SW 1271 (cell line): ENCODE data around the gene GLIS1.

ENCODE experiments used
- DNase-seq, 2 experiments: peaks; one replicate each; lab custom pipeline; 2025; lab: John Stamatoyannopoulos, UW

GLIS1 gene

DNA sequence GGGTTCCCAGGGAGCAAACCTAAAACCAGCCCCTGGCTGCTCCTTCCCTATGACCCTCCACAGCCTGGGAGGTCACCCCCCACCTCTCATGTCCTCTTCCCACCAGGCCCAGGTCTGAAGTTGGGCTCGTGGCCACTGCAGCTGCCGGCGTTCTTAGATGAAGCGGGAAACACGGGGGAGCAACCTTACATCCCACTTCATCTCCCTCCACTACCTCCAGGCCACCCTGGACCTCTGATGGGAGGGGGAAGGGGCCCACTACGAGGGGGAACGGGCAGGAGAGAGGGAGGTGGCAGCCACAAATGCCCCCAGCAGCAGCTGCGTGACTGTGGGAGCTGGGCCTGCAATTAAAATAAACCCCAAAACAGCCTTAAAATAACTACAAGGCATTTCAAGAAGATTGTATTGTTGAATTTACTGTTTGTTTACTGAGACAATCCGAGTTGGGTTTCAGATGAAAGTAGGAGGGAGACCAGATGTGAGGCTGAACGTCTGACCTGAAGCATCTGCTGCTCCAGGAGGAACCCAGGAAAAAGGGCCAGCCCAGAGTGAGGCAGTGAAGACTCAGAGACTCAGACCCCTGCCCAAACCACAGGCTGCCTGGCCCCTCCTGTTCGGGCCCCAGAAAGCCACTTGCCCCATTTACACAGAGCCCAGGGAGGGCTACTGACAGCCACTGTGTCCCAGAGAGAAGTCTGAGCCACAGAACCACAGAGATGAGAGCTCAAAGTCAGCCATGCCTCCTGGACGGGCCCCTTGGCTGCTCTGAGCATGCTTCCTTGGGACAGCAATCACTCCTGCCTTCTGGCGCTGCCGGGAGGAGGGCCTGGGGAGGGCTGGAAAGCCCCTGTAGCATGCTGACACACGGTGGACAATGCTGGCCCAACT, 59.8 kb downstream of the GLIS1 start:
- DNase-seq, result no peak

DNA sequence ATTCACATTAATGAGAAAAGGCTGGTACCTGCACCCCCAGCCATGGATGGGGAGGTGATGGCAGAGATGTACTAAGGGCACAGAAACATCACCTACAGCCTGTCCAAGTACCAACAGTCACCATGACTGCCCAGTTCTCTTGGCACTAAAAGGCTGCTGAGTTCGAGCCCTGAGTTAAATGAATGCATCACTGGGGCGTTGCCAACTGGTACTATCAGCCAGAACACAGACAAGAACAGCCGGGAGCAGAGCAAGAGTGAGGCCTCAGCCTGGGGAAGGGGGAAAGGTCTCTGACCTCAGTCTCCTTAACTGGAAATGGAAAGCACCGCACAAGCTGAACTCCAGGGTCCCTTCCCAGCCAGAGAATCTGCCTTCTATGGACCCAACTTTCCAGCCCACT, 60.5 kb downstream of the GLIS1 start:
- DNase-seq, result no peak

DNA sequence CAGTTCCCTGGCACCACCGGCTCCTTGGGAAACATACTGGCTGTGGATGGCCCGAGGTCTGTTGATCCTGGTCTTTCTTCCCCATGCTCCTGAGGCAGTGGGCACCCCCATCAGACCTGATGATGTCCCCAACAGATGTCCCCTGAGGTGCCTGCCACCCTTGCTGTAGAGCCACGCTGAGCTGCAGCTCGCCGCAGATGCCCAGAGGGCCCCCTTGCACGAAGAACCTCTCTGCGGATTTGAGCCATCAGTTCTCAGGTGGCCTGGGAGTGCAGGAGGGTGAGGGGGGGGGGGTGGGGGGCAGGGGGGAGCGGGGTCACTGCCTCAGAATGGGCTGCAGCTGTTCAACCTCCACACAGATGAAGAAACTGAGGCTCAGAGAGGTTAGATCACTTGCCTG, 60.9 kb downstream of the GLIS1 start:
- DNase-seq, result no peak

- DNase-seq, result no peak
These were observed 61.5 kb downstream of the GLIS1 start for GRCh38 chr1:53677486-53677885.

- no peak for DNase-seq
These were observed 66.2 kb downstream of the GLIS1 start for GRCh38 chr1:53672785-53673184.

DNA sequence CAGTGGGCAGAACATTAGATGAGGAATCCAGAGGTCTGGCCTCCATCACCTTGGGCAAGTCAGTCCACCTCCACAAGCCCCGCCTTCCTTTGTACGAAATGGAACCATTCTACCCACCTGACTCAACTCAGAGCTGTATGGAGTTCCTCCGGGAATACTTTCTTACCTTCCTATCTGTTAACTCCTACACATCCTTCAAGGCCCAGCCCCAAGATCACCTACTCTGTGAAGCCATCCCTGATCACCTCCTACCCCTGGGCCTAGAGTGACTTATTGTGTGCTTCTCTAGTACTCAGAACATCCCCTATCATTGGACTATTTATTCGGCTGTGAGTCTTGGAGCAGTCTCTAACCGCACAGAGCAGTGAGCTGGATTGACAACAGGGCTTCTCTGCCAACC, 66.7 kb downstream of the GLIS1 start:
- no peak for DNase-seq

DNA sequence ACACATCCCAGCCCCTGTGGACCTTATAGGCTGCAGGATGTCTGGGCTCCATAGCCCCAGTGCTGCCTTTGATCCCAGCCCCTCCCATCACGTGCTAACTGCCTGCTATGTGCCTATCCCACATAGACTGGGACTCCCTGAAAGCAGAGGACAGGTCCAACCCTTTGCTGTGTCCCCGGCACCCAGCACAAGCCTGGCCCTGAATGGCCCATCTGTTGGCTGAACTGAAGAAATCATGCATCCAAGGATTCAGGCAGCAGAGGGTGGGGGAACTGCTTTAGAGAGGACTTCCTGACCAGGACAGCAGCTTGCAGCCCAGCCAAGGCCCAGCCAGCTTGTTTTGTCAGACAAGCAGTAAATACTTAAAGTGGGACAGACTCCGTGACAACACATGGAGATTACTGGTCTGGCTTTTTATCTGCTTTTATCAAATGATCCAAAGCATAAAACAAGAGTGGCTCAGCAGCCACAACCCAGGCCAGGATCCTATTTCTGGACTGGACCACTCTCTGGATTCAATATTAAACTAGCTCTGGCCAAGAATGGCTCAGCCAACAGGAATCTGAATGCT, 69.3 kb downstream of the GLIS1 start:
- no peak for DNase-seq

DNA sequence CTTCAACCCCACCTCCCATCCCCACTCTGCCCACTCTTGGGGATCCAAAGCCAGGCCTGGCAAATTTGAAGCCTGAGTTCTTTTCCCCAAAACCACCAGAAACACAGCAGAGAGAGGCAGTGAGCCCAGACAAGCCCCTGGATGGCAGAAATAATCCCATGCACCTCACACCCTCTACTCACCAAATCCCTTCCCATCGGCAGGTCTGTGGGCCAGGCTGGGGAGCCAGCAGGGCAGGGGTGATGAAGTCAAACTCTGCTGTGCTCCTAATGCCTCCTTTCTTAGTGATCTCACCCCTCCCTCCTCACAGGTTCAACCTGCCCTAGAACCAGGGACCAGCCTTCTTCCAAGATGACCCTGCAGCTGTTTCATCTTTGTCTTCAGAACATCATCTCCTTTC, 72.4 kb downstream of the GLIS1 start:
- DNase-seq, result no peak

DNA sequence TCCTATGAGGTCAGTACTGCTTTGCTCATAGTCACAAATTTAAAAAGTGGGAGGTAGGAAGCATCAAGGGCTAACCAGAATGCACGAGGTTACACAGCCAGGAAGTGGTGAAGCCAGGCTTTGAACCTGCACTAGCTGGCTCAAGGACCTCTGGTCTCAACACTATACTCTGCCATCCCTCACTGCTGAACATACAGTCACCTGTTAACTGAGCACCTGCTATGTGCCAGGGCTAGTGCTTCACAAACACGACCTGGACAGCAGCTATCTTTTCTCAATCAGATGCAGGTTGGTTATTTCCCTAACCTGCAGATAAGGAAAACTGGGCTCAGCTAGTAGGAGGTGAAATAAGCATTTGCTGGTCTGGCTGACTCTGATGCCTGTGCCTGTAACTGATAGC, 73.0 kb downstream of the GLIS1 start:
- DNase-seq, result no peak

DNA sequence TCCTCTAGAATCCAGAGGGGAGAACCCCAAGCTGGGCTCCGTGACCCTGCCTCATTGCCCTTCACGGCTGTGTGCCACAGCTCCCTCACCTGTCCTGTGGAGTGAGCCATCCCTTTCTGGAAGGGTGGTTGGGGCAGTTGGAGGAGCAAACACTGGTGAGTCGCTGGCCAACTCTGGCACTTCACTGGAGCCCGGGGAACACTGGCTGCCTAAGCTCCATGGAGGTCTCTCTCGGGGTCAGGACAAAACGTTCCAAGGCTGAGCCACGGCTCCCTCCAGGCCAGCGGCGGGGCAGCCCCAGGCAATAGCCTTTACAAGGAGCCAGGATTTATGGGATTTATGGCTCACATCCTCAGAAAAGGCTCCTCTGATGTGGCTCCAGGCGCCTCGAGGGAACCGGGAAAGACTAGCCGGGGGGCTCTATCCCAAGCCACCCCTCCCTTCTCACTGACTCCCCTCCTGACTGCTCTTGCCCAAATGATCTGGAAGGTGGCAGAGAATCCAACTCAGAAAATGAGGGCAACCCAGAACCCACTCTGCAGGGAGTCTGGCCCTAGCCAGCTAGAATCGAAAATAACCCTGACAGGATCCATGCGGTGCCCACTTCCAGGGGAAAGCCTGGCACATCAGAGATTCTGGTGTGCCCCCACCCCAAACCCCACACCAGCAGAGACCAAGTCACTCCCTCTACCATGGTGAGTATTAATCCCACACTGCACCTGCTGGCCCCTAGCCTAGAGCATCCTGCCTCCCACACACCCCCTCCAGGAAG, 75.2 kb downstream of the GLIS1 start:
- DNase-seq, result no peak

DNA sequence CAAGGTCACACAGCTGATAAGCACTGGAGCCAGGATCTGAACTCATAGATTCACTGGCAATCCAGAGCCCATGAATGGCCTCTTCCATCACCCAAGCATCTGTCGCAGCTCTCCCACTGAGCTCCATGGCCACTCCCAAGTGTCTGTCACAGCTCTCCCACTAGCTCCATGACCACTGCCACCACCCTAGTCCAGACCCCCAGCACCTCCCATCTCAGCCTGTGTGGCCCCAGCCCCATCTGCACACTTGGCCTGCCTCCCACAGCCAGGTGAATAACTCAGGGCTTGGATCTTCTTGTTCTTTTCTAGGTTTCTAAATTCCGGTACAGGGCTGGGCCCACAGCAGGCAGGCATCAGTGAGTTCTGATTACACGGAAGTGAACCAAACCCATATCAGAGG, 76.0 kb downstream of the GLIS1 start:
- no peak for DNase-seq

- DNase-seq, result no peak
These were observed 76.8 kb downstream of the GLIS1 start for GRCh38 chr1:53662169-53662568.

DNA sequence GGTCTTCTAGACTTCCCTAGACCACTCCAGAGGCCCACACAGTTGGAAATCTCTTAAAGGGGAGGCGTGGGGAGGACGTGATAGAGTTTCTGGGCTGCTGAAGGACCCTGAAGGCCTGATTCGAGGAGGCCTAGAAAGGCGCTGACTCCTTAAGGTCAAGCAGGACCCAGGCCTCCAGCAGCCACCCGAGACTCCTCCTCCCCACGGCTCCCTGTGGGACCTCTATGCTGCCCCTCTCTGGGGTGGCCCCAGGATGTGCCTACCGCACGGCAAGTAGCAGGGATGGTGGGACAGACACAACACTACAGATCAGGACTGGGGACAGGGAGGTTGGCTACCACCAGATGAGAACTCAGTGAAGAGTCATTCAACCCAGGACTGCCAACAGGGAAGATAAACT, 77.5 kb downstream of the GLIS1 start:
- no peak for DNase-seq

DNA sequence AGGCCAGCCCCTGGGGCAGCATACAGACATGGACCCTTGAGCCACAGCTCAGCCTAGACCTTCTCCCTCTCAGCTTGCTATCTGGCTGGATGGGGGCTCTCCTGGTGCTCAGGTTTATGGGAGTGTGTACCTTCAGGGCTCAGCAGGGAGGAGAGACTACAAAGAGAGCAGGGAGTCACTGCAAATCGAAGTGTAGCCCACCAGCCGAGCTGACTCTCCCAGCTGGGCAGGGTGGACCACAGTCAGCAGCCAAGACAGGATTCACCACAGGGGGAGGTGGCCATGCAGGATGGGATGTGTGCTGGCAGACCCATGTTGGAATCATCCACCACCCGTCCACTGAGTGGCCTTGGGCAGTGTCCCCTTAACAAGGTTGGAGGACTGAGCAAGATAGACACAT, 78.3 kb downstream of the GLIS1 start:
- DNase-seq, result no peak

GRCh38 chr1:53659436-53659835, 79.5 kb downstream of the GLIS1 start:
- DNase-seq, result no peak

DNA sequence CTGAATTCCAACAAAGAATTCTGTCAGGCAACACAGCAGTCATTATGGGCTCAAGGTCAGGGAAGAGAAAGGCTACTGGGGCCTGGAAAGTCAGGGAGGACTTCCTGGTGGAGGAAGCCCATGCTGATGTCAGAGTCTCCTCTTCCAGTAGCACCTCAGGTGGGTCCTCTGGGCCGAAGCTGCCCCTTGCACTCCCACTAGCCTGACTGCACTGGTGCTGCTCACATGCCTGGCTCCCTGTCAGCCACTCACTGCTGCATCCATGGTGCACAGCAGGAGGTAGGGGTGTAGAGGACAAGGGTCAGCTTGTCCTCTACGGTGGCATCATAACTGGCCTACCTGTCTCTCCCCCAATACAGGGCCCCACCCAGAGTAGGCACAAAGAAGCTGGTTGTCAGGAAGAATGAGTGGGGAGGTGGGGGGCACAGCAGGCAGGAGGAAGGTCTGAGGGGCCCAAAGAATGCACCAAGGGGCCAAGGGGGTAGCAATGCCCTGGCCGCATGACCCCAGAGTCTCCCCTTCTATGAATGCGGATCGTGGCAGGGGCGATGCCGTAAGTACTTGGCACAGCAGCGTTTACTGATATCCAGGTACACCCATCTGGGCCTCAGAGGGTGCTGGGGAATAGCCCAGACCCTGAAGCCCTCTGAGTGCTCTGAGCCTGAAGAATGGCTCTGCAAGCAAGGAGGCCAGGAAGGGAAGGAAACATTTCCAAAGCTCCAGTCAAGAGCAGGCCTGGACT, 80.3 kb downstream of the GLIS1 start:
- no peak for DNase-seq

- DNase-seq, result no peak
These were observed 81.0 kb downstream of the GLIS1 start for GRCh38 chr1:53657891-53658396.

DNA sequence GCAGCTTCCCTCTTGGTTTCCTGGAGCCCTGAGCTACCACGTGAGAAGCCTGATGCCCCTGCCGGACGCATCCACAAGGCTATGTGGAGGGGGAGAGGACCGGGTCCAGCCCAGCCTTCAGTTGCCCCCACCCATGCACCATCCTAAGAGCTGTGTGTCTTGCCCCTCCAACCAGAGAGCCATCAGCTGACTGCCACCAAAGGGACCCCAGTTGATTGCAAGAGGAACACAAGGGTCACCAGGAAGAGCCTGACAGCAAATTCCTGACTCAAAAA, 81.5 kb downstream of the GLIS1 start:
- no peak for DNase-seq

DNA sequence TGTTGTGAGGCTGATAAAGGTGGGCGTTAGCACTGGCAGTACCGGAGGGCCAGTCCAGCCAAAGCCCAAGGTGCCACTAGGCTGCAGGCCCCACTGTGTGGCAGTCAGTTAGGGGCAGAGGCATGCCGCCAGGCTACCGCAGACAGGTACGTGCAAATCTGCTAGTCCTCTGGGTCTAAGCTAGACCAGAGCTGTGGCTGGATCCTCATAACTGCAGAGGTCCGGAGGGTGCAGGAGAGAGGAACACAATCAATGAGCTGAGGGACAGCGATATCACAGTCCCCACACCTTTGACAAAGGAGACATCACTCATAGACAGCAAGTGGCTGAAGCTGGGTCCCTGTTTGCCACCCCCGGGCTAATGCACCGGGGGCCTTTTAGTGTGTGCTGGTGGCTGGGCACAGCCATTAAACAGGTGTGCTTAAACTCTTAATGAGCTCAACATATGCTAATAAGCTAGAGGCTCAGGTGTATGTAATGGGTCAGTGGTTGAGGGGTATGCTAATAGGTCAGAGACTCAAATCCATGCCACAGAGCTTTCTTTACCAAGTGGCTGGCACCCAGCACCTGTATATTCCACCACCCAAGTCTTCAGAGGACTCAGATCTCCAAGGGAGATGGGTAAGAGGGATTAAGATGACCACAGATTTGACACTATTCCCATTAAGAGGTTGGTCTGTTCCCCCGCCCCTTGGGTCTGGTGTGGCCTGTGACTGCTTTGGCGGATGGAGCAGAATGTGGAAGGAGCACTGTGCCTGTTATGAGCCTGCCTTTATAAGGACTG, 82.0 kb downstream of the GLIS1 start:
- DNase-seq, result no peak

- no peak for DNase-seq
These were observed 82.8 kb downstream of the GLIS1 start for GRCh38 chr1:53655931-53656746.
